NCI-H1930 (cell line): ENCODE measurements around the gene OR14A16.

Experiments used
- DNase-seq, 2 experiments: peaks; one replicate each; lab custom pipeline; 2025; lab: John Stamatoyannopoulos, UW

The OR14A16 gene

GRCh38 chr1:247769603-247770002 lies 54.3 kb downstream of the OR14A16 start:
- no peak for DNase-seq
